NCI-H69 (cell line): ENCODE measurements around the gene FGA.
"Not testable (repeated sequence)": the region's sequence is repeated elsewhere in the genome, so short reads cannot be mapped to it uniquely, and the experiment has no call there.

Experiments
- DNase-seq: peaks from one replicate; lab custom pipeline; 2025; lab: John Stamatoyannopoulos, UW

FGA gene

GRCh38 chr4:154606728-154607723 lies 16.5 kb upstream of the FGA start:
- no peak for DNase-seq

GRCh38 chr4:154604696-154605200 lies 14.2 kb upstream of the FGA start:
- DNase-seq: no peak

- DNase-seq: no peak
These were observed 12.7 kb upstream of the FGA start for GRCh38 chr4:154603033-154603943.

- DNase-seq: no peak
These were observed 12.0 kb upstream of the FGA start for GRCh38 chr4:154602404-154603020.

- no peak for DNase-seq
These were observed 7.5 kb upstream of the FGA start for GRCh38 chr4:154597798-154598774.

GRCh38 chr4:154597281-154597680 lies 6.7 kb upstream of the FGA start:
- DNase-seq: not testable (repeated sequence)

- peak; percentile 7 for DNase-seq
These were observed 5.3 kb upstream of the FGA start for GRCh38 chr4:154595807-154596206.

- not testable (repeated sequence) for DNase-seq
These were observed 3.8 kb upstream of the FGA start for GRCh38 chr4:154594343-154594742.

GRCh38 chr4:154593868-154594267 lies 3.3 kb upstream of the FGA start:
- no peak for DNase-seq

GRCh38 chr4:154591890-154592289 lies 1.3 kb upstream of the FGA start:
- DNase-seq: no peak

- no peak for DNase-seq
These were observed 995 bp downstream of the FGA start for GRCh38 chr4:154589296-154590197.

- DNase-seq: no peak
These were observed 2.3 kb downstream of the FGA start for GRCh38 chr4:154588198-154588597.

GRCh38 chr4:154586296-154587033 lies 4.1 kb downstream of the FGA start:
- DNase-seq: no peak

GRCh38 chr4:154585369-154586018 lies 5.0 kb downstream of the FGA start:
- no peak for DNase-seq

GRCh38 chr4:154584259-154584658 lies 6.3 kb downstream of the FGA start:
- no peak for DNase-seq

GRCh38 chr4:154583677-154584076 lies 6.9 kb downstream of the FGA start:
- DNase-seq: no peak

- no peak for DNase-seq
These were observed 7.3 kb downstream of the FGA start for GRCh38 chr4:154583230-154583629.

GRCh38 chr4:154582723-154583122 lies 7.8 kb downstream of the FGA start:
- no peak for DNase-seq
